ENCODE data around the gene FOS. TPM values are rescaled to one million over a fixed set of nuclear protein-coding genes. Genes with fewer than 3 reads are reported as not detected.

FOS gene
- total and polyA plus RNA-seq, 2 of the 4 experiments (the other 2 are of a cell fraction), result 53.6 to 171 TPM

DNA sequence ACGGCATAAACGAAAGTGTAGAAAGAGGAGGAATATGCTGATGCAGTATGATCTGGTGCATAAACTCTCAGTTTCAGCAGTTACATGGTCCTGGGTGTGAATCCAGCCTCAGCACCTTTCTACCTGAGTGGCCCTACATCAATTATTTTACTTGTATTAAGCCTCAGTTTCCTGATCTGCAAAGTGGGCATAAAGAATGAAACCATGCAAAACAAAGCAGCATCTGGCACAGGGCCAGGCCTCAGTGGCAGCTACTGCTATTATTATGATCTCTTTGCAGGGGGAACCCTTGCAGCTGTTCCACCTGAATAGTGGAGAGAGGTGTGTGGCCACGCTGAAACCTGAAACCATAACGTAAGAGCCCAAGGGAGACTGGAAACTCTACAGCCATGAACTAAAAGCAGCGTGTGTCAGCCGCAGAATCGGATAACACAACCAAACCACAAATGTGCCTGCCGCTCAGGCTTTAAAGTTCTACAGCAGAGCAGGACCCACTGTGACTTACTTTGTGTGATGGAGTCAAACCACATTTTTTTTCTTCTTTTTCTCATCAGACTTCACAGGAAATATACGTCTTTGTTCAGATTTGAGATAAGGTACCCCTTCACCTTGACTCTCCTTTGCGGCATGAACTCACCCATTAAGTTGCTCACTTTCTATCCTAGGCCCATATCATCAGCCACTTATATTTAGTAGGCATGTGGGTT lies 29.2 kb upstream of the FOS start:
- Histone ChIP-seq H2BK5ac (ENCODE audit: low read depth, low read length, poor library complexity, severe bottlenecking) (no peak overlapping the region), H3K56ac (ENCODE audit: extremely low read depth, insufficient read depth, low read length) (no peak overlapping the region), H2AK5ac (ENCODE audit: low read depth, low read length) (no peak overlapping the region), H2BK20ac (ENCODE audit: low read depth, low read length) (no peak overlapping the region), H3K36me3 (ENCODE audit: control insufficient read depth, insufficient read depth, low read length) (no peaks in the 10 kb centered on the region), H3K4me2 (ENCODE audit: low read depth, low read length) (no peak overlapping the region), H2AK9ac (replicated peaks; ENCODE audit: low read depth, low read length, poor library complexity) (no peak overlapping the region), H4K5ac (ENCODE audit: low read depth, low read length) (no peak overlapping the region), H3K4me1 (ENCODE audit: control insufficient read depth, insufficient read depth, low read length) (no peaks in the 10 kb centered on the region), H3K27me3 (ENCODE audit: control insufficient read depth, insufficient read depth, low read length) (peaks cover 10% of the 10 kb centered on the region; the same call in 1 of the 2 replicates), H3K14ac (replicated peaks; ENCODE audit: low read depth, low read length) (no peak overlapping the region; the same call in 1 of the 2 replicates), H4K91ac (ENCODE audit: insufficient read depth, low read depth, low read length) (no peak overlapping the region), H3K79me1 (ENCODE audit: low read depth in 1 of 2, low read length in 2 of 2) (no peaks in the 10 kb centered on the region), H3K9me3 (ENCODE audit: control insufficient read depth, insufficient read depth, low read length) (no peaks in the 10 kb centered on the region), H3K4ac (ENCODE audit: low read depth, low read length) (no peak overlapping the region), H2BK15ac (ENCODE audit: low read depth, low read length) (no peak overlapping the region), H3K9ac (ENCODE audit: low read depth, low read length) (no peak overlapping the region), H4K20me1 (ENCODE audit: insufficient read depth, low read length) (no peaks in the 10 kb centered on the region), H3K27ac (ENCODE audit: insufficient read depth, low read length) (no peak overlapping the region), H3K9me1 (ENCODE audit: insufficient read depth, low read length) (no peaks in the 10 kb centered on the region), H2AFZ (replicated peaks; ENCODE audit: low read length, poor library complexity) (peak overlapping the region; percentile 18), H3K23ac (ENCODE audit: low read depth, low read length) (no peak overlapping the region), H4K8ac (ENCODE audit: low read depth in 2 of 2, low read length in 2 of 2) (no peak overlapping the region), H3K4me3 (ENCODE audit: insufficient read depth, low read depth, low read length) (no peak overlapping the region), H2BK120ac (ENCODE audit: low read depth, low read length) (no peak overlapping the region), H3K18ac (ENCODE audit: low read depth, low read length) (no peak overlapping the region)
- no TSS peak for BruUV-seq (replicated peaks)
- TF ChIP-seq RFX5 (IDR thresholded peaks at IDR 0.05; ENCODE audit: low read depth, low read length) (no peak), BHLHE40 (IDR thresholded peaks at IDR 0.05; ENCODE audit: low read depth, low read length) (no peak), MAFK (IDR thresholded peaks at IDR 0.05; ENCODE audit: low read depth, low read length) (no peak), RCOR1 (IDR thresholded peaks at IDR 0.05; ENCODE audit: insufficient replicate concordance, low read length) (no peak), SMC3 (IDR thresholded peaks at IDR 0.05; ENCODE audit: low read depth, low read length) (no peak), FOS (IDR thresholded peaks at IDR 0.05; ENCODE audit: low read depth, low read length) (no peak), NFE2L2 (IDR thresholded peaks at IDR 0.05; ENCODE audit: low read depth, low read length) (no peak), RAD21 (IDR thresholded peaks at IDR 0.05; ENCODE audit: low read length) (no peak), MAZ (IDR thresholded peaks at IDR 0.05; ENCODE audit: borderline replicate concordance, low read depth, low read length) (no peak), CHD1 (IDR thresholded peaks at IDR 0.05; ENCODE audit: low read depth, low read length) (no peak), POLR2A (IDR thresholded peaks at IDR 0.05; ENCODE audit: low read depth, low read length) (no peak), CEBPB (IDR thresholded peaks at IDR 0.05; ENCODE audit: low read depth, low read length) (no peak), MXI1 (IDR thresholded peaks at IDR 0.05; ENCODE audit: borderline replicate concordance, low read depth, low read length) (no peak)
- TF ChIP-seq, protein P1, sequence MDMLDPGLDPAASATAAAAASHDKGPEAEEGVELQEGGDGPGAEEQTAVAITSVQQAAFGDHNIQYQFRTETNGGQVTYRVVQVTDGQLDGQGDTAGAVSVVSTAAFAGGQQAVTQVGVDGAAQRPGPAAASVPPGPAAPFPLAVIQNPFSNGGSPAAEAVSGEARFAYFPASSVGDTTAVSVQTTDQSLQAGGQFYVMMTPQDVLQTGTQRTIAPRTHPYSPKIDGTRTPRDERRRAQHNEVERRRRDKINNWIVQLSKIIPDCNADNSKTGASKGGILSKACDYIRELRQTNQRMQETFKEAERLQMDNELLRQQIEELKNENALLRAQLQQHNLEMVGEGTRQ (IDR thresholded peaks at IDR 0.05; ENCODE audit: low read depth, low read length), result no peak
- TF ChIP-seq, protein P2, sequence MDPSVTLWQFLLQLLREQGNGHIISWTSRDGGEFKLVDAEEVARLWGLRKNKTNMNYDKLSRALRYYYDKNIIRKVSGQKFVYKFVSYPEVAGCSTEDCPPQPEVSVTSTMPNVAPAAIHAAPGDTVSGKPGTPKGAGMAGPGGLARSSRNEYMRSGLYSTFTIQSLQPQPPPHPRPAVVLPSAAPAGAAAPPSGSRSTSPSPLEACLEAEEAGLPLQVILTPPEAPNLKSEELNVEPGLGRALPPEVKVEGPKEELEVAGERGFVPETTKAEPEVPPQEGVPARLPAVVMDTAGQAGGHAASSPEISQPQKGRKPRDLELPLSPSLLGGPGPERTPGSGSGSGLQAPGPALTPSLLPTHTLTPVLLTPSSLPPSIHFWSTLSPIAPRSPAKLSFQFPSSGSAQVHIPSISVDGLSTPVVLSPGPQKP (IDR thresholded peaks at IDR 0.05; ENCODE audit: borderline replicate concordance, low read depth, low read length), result no peak
- TF ChIP-seq, protein P3, sequence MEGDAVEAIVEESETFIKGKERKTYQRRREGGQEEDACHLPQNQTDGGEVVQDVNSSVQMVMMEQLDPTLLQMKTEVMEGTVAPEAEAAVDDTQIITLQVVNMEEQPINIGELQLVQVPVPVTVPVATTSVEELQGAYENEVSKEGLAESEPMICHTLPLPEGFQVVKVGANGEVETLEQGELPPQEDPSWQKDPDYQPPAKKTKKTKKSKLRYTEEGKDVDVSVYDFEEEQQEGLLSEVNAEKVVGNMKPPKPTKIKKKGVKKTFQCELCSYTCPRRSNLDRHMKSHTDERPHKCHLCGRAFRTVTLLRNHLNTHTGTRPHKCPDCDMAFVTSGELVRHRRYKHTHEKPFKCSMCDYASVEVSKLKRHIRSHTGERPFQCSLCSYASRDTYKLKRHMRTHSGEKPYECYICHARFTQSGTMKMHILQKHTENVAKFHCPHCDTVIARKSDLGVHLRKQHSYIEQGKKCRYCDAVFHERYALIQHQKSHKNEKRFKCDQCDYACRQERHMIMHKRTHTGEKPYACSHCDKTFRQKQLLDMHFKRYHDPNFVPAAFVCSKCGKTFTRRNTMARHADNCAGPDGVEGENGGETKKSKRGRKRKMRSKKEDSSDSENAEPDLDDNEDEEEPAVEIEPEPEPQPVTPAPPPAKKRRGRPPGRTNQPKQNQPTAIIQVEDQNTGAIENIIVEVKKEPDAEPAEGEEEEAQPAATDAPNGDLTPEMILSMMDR (conservative IDR thresholded peaks at IDR 0.05; ENCODE audit: low read depth, low read length), result no peak
- 88% methylated on average over 1 of the region's 10 CpGs; no CpG with 5 or more reads in 1 of the 2 experiments for WGBS, 2 experiments (ENCODE audit: extremely low coverage in 2 of 2, insufficient read length in 1 of 2)
- dilution Hi-C loops (cut with HindIII; ENCODE audit: low sequenced_read_pairs, unreplicated experiment), result no loop called here
- DNase-seq (no peak), ATAC-seq (ENCODE audit: low read depth) (no peak)
- ChIA-PET POLR2A (ENCODE audit: unreplicated experiment) (no interaction called here), CTCF (no interaction called here)
- intact Hi-C loops (cut with micrococcal nuclease), result no loop called here
- in situ Hi-C loops (cut with MboI; ENCODE audit: low sequenced_read_pairs), result no loop called here

Data from IMR-90 (cell line).